Measurements from ENCODE around the gene NELFA. TPM values are rescaled to one million over a fixed set of nuclear protein-coding genes. Genes with fewer than 3 reads are reported as not detected.

Gene NELFA
- total RNA-seq, 3 donors from 2014 or later (not counting 1 experiment from before 2014, with no cell fraction given), result 38.7 to 47.6 (median 46.0) TPM

DNA sequence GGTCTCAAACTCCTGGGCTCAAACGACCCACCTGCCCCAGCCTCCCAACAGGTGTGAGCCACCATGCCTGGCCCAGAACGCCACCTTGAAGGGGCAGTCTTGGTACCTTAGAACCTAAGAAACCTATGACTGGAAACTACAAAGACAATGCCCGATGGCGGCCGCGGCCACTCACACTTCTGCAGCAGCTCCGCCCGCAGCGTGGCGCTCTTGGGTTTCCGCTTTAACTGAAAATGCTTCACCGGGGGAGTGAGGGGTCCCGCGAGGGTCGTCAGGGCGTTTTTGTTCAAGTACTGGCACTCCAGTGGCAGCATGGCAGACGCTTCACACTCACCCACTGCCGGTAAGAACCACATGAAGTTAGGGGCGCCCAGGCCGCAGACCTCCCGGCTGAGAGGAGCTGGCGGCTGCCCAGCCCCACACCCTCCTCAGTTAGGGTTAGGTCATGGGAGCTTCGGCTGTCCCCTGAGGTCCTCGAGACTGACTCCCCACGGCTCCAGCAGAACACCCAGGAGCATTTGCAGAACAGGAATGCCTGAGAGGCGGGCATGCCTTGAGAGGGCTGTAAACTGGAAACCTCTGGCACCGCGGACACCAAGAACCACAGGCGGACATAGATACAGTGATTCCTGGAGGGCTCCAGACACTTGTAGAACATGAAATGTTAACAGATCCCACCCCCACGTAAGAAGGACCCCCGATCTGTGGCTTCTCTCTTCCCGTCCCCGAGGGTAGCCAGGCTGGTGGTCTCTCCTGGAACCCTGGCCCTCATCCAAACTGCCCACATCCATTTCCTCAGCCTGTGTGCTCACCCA is 19.0 kb downstream of the NELFA start:
- Mint-ChIP-seq H3K36me3 (no peaks in the 10 kb centered on the region), H3K4me1 (no peaks in the 10 kb centered on the region), H3K4me3 (no peak overlapping the region), H3K9me3 (no peaks in the 10 kb centered on the region), H3K27me3 (ENCODE audit: low read depth in 2 of 2) (no peaks in the 10 kb centered on the region), H3K27ac (no peak overlapping the region)
- Histone ChIP-seq H3K36me3 (ENCODE audit: control insufficient read depth, insufficient read depth, low read length) (peaks cover 48% of the 10 kb centered on the region), H3K27ac (ENCODE audit: low read length) (no peak overlapping the region), H3K27me3 (ENCODE audit: control insufficient read depth, insufficient read depth, low read length) (no peaks in the 10 kb centered on the region), H3K4me1 (ENCODE audit: control insufficient read depth, insufficient read depth, low read length) (no peaks in the 10 kb centered on the region), H3K4me3 (ENCODE audit: low read length) (no peak overlapping the region), H3K9me3 (ENCODE audit: control insufficient read depth, insufficient read depth, low read length) (no peaks in the 10 kb centered on the region)
- ATAC-seq, result no peak
- intact Hi-C loops (cut with micrococcal nuclease), result no loop called here
- DNase-seq, result no peak
- 96% methylated on average over 33 of the region's 33 CpGs for WGBS (ENCODE audit: insufficient coverage)
- no peak for TF ChIP-seq CTCF (IDR thresholded peaks at IDR 0.05)

DNA sequence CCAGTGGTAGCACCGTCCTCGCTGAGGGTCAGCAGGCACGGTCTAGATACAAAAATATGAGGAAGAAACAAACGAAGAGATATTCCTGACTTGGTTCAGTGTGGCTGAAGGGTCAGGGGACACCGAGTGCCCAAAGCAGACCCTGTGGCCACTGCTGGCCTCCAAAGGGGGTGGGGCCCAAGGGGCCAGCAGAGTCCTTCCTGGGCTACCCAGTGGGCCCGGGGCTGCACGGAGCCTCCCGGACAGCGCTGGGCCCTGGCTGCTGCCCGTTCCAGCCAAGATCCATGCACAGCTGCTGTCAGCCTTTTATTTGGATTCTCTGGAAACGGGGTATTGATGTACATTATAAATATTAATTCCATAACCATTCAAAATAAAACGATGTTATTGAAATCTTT is 20.4 kb downstream of the NELFA start:
- H3K4me3 ChIP-seq (ENCODE audit: low read length), result no peak overlapping the region
- WGBS (ENCODE audit: insufficient coverage), result over 99% methylated on average over 11 of the region's 12 CpGs
- intact Hi-C loops (cut with micrococcal nuclease), result no loop called here
- H3K36me3 ChIP-seq (ENCODE audit: control insufficient read depth, insufficient read depth, low read length), result peaks cover 61% of the 10 kb centered on the region
- H3K9me3 ChIP-seq (ENCODE audit: control insufficient read depth, insufficient read depth, low read length), result no peaks in the 10 kb centered on the region
- no peaks in the 10 kb centered on the region for H3K27me3 ChIP-seq (ENCODE audit: control insufficient read depth, insufficient read depth, low read length)
- no peak overlapping the region for H3K27ac Mint-ChIP-seq
- ATAC-seq (no peak), DNase-seq (no peak)
- H3K4me1 ChIP-seq (ENCODE audit: control insufficient read depth, insufficient read depth, low read length), result no peaks in the 10 kb centered on the region
- H3K27ac ChIP-seq (ENCODE audit: low read length), result no peak overlapping the region
- TF ChIP-seq CTCF (IDR thresholded peaks at IDR 0.05), result no peak
- H3K36me3 Mint-ChIP-seq, result no peaks in the 10 kb centered on the region
- H3K4me3 Mint-ChIP-seq, result no peak overlapping the region
- H3K4me1 Mint-ChIP-seq, result no peaks in the 10 kb centered on the region
- no peaks in the 10 kb centered on the region for H3K9me3 Mint-ChIP-seq
- H3K27me3 Mint-ChIP-seq (ENCODE audit: low read depth in 2 of 2), result no peaks in the 10 kb centered on the region

DNA sequence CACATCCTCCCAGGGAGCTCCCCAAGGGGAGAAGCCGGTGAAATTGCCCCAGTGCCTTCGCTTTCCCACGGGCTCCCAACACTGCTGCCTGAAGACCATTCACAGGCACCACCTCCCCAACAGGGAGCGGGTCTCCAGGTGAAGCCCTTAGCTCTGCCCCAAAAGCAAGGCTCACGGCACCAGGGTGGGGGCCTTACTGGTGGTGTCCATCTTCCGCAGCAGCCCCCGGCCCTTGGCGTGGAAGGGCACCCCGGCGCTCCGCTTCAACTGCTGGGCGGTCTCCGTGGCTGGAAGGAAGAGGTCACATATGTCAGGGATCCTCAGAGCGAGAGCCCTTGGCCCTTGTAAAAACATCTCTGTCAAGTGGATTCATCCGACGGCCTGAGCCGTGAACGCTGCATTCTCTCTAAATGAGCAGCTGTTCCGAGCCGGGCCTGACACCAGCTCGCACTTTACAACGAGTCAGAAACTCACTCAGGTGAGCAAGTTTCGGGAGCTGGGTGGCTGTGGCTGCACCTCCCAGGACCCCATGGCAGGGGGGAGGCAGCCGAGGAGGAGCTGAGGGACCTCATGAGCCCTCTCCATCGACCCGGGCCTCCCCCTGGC is 20.9 kb downstream of the NELFA start:
- no peaks in the 10 kb centered on the region for H3K27me3 ChIP-seq (ENCODE audit: control insufficient read depth, insufficient read depth, low read length)
- no peaks in the 10 kb centered on the region for H3K4me1 ChIP-seq (ENCODE audit: control insufficient read depth, insufficient read depth, low read length)
- WGBS (ENCODE audit: insufficient coverage), result 97% methylated on average over 26 of the region's 26 CpGs
- H3K36me3 ChIP-seq (ENCODE audit: control insufficient read depth, insufficient read depth, low read length), result peaks cover 66% of the 10 kb centered on the region
- no peak overlapping the region for H3K4me3 Mint-ChIP-seq
- H3K4me3 ChIP-seq (ENCODE audit: low read length), result no peak overlapping the region
- intact Hi-C loops (cut with micrococcal nuclease), result no loop called here
- H3K36me3 Mint-ChIP-seq, result no peaks in the 10 kb centered on the region
- no peak for DNase-seq
- no peak for TF ChIP-seq CTCF (IDR thresholded peaks at IDR 0.05)
- H3K4me1 Mint-ChIP-seq, result no peaks in the 10 kb centered on the region
- H3K27ac Mint-ChIP-seq, result no peak overlapping the region
- H3K9me3 Mint-ChIP-seq, result no peaks in the 10 kb centered on the region
- no peaks in the 10 kb centered on the region for H3K9me3 ChIP-seq (ENCODE audit: control insufficient read depth, insufficient read depth, low read length)
- no peak for ATAC-seq
- no peak overlapping the region for H3K27ac ChIP-seq (ENCODE audit: low read length)
- H3K27me3 Mint-ChIP-seq (ENCODE audit: low read depth in 2 of 2), result no peaks in the 10 kb centered on the region
